Amniotic epithelial cell (primary cell): ENCODE data around the gene LY6G5B.

Experiments
- DNase-seq: peaks from one replicate; pipeline ENCODE4 v3.0.0-alpha.2; 2010; ENCODE audit warnings: low read depth

The LY6G5B gene

GRCh38 chr6:31669676-31670075, at the start of gene LY6G5B:
Gene LY6G5B, plus strand, starts transcription at chr6:31669976. Its CDS starts 975 bp downstream, at chr6:31670951.
- DNase-seq, result no peak

GRCh38 chr6:31620586-31621319, 49.0 kb upstream of the LY6G5B start, which contains the start of gene PRRC2A:
Gene PRRC2A, plus strand, starts transcription at chr6:31620715. Its CDS starts 2,075 bp downstream, at chr6:31622790.
- DNase-seq, result no peak

- no peak for DNase-seq
Measured at GRCh38 chr6:31621320-31621939, 48.3 kb upstream of the LY6G5B start.

- DNase-seq, result no peak
Measured at GRCh38 chr6:31621991-31622390, 47.8 kb upstream of the LY6G5B start.

GRCh38 chr6:31622684-31623091, 47.1 kb upstream of the LY6G5B start:
- peak; percentile 15 for DNase-seq

GRCh38 chr6:31624070-31624469, 45.7 kb upstream of the LY6G5B start:
- DNase-seq, result no peak

GRCh38 chr6:31626952-31627351, 42.8 kb upstream of the LY6G5B start:
- no peak for DNase-seq

GRCh38 chr6:31627690-31628287, 42.0 kb upstream of the LY6G5B start:
- no peak for DNase-seq

- DNase-seq, result no peak
Measured at GRCh38 chr6:31629014-31629413, 40.8 kb upstream of the LY6G5B start.

GRCh38 chr6:31630177-31630934, 39.4 kb upstream of the LY6G5B start:
- no peak for DNase-seq

GRCh38 chr6:31631209-31631608, 38.6 kb upstream of the LY6G5B start:
- no peak for DNase-seq

GRCh38 chr6:31631681-31632278, 38.0 kb upstream of the LY6G5B start:
- no peak for DNase-seq

GRCh38 chr6:31632279-31632946, 37.4 kb upstream of the LY6G5B start:
- no peak for DNase-seq

GRCh38 chr6:31633447-31633846, 36.3 kb upstream of the LY6G5B start:
- DNase-seq, result no peak

- DNase-seq, result no peak
Measured at GRCh38 chr6:31634131-31634530, 35.6 kb upstream of the LY6G5B start.

GRCh38 chr6:31634969-31635575, 34.7 kb upstream of the LY6G5B start:
- no peak for DNase-seq

GRCh38 chr6:31636698-31637596, 32.8 kb upstream of the LY6G5B start:
- DNase-seq, result no peak

- no peak for DNase-seq
Measured at GRCh38 chr6:31639043-31639442, 30.7 kb upstream of the LY6G5B start.

GRCh38 chr6:31639449-31639861, 30.3 kb upstream of the LY6G5B start:
- DNase-seq, result no peak

- DNase-seq, result no peak
Measured at GRCh38 chr6:31640612-31641011, 29.2 kb upstream of the LY6G5B start.
